ENCODE results near the gene DIS3L2.

DNA sequence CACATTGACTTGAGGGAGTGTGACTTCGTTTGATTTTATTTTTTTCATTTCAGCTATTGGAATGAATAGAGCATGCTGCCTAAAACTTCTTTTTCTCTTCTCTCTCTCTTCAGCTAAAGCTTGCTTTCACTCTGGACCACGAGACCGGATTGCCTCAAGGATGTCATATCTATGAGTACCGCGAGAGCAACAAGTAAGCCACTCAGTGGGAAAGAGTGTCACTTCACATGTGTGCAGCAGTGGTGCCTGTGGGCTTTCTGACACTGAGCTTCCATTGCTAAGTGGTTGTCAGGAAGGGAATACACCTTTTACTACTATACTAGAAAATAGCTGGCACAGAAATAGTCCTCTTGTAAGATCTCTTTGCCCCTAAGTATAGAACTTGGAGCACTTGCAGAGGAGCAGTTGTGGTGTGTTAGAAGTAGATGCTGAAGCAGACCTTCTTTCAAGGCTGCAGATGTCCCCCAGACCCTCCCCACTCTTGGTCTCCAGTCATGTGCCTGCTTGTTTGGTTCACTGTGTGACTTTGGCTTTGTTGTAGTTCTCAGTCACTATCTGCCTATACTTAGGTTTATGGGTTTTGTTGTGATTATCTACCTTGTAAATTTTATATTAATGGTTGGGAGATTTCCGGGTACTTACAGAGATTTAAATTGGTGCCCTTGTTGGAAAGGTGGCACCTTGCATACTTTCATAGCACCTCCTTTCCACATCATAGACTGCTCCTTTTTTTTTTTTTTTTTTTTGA is 338.6 kb downstream of the DIS3L2 start:
- TF ChIP-seq JUN (CRISPR knock-in tag; IDR thresholded peaks at IDR 0.05) (no peak), CBFB (CRISPR knock-in tag; IDR thresholded peaks at IDR 0.05; ENCODE audit: low read depth) (no peak), TCF7 (CRISPR knock-in tag; IDR thresholded peaks at IDR 0.05; ENCODE audit: low read depth) (no peak)
- TF ChIP-seq, protein P1, sequence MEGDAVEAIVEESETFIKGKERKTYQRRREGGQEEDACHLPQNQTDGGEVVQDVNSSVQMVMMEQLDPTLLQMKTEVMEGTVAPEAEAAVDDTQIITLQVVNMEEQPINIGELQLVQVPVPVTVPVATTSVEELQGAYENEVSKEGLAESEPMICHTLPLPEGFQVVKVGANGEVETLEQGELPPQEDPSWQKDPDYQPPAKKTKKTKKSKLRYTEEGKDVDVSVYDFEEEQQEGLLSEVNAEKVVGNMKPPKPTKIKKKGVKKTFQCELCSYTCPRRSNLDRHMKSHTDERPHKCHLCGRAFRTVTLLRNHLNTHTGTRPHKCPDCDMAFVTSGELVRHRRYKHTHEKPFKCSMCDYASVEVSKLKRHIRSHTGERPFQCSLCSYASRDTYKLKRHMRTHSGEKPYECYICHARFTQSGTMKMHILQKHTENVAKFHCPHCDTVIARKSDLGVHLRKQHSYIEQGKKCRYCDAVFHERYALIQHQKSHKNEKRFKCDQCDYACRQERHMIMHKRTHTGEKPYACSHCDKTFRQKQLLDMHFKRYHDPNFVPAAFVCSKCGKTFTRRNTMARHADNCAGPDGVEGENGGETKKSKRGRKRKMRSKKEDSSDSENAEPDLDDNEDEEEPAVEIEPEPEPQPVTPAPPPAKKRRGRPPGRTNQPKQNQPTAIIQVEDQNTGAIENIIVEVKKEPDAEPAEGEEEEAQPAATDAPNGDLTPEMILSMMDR (IDR thresholded peaks at IDR 0.05): no peak
- TF ChIP-seq, protein P2, sequence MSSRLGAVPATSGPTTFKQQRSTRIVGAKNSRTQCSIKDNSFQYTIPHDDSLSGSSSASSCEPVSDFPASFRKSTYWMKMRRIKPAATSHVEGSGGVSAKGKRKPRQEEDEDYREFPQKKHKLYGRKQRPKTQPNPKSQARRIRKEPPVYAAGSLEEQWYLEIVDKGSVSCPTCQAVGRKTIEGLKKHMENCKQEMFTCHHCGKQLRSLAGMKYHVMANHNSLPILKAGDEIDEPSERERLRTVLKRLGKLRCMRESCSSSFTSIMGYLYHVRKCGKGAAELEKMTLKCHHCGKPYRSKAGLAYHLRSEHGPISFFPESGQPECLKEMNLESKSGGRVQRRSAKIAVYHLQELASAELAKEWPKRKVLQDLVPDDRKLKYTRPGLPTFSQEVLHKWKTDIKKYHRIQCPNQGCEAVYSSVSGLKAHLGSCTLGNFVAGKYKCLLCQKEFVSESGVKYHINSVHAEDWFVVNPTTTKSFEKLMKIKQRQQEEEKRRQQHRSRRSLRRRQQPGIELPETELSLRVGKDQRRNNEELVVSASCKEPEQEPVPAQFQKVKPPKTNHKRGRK (CRISPR knock-in tag; IDR thresholded peaks at IDR 0.05; ENCODE audit: borderline replicate concordance): no peak

All from WTC11 (cell line).